GM12878 (cell line): Measurements from ENCODE around the gene NLRC5.

Experiments
- CTCF ChIP-seq, 3 experiments: IDR thresholded peaks in 2 of 3; conservative IDR thresholded peaks in 1 of 3; 2 replicates each; pipeline ENCODE4 v1.5.1; 2011; ENCODE audit warnings: low read depth in 3 of 3, low read length in 3 of 3, mild to moderate bottlenecking in 3 of 3, control low read depth in 2 of 3, moderate library complexity in 2 of 3, inconsistent platforms in 1 of 3, mixed read lengths in 1 of 3; ENCODE audit not compliant: control insufficient read depth in 2 of 3, insufficient read depth in 1 of 3; ENCODE audit errors: extremely low read depth in 1 of 3
- EP300 ChIP-seq, 2 experiments: fragments of 150-350 bp in 1 of 2; IDR thresholded peaks; 2 replicates each; pipeline ENCODE4 v1.6.1; 2011 to 2012; ENCODE audit warnings: low read depth in 2 of 2, low read length in 2 of 2, borderline replicate concordance in 1 of 2, improper control_type of control experiment in 1 of 2, inconsistent platforms in 1 of 2; ENCODE audit not compliant: control insufficient read depth in 1 of 2
- EZH2 ChIP-seq: IDR thresholded peaks from 2 replicates; pipeline ENCODE4 v1.6.1; 2012; ENCODE audit warnings: low read depth, mild to moderate bottlenecking, control low read depth, inconsistent platforms, low read length, borderline replicate concordance; ENCODE audit not compliant: control insufficient read depth
- POLR2A ChIP-seq: IDR thresholded peaks from 2 replicates; pipeline ENCODE4 v1.6.1; 2011; ENCODE audit warnings: low read depth, mild to moderate bottlenecking, low read length
- RAD21 ChIP-seq: IDR thresholded peaks from 2 replicates; pipeline ENCODE4 v1.6.1; 2011; ENCODE audit warnings: mild to moderate bottlenecking, low read depth, low read length, moderate library complexity; ENCODE audit not compliant: insufficient read depth
- REST ChIP-seq: IDR thresholded peaks from 2 replicates; pipeline ENCODE4 v1.6.1; 2012; ENCODE audit warnings: mild to moderate bottlenecking, low read depth, low read length
- SP1 ChIP-seq: IDR thresholded peaks from one replicate; pipeline ENCODE4 v1.6.1; 2011; ENCODE audit warnings: low read depth, low read length
- USF1 ChIP-seq: IDR thresholded peaks from 2 replicates; pipeline ENCODE4 v1.6.1; 2011; ENCODE audit warnings: borderline replicate concordance, low read depth, mild to moderate bottlenecking, moderate library complexity, mixed read lengths, low read length; ENCODE audit not compliant: insufficient read depth; ENCODE audit errors: extremely low read length
- USF2 ChIP-seq: IDR thresholded peaks from 2 replicates; pipeline ENCODE4 v1.6.1; 2011; ENCODE audit warnings: low read depth, low read length, improper control_type of control experiment, borderline replicate concordance
- ZNF24 ChIP-seq: fragments of 450-650 bp; IDR thresholded peaks from 2 replicates; pipeline ENCODE4 v1.6.1; 2017; ENCODE audit warnings: antibody characterized with exemption, mild to moderate bottlenecking
- ZNF274 ChIP-seq: IDR thresholded peaks from one replicate; pipeline ENCODE4 v1.8.0; 2011; ENCODE audit not compliant: insufficient read length, insufficient read depth
- ZZZ3 ChIP-seq: IDR thresholded peaks from 2 replicates; pipeline ENCODE4 v1.6.1; 2011; ENCODE audit warnings: low read depth; ENCODE audit not compliant: control insufficient read depth, insufficient read length

GRCh38 chr16:57029161-57030160 lies 40.1 kb downstream of the NLRC5 start:
- TF ChIP-seq CTCF (IDR thresholded peaks at IDR 0.05 in 2 of 3, conservative IDR thresholded peaks at IDR 0.05 in 1 of 3; ENCODE audit: control insufficient read depth in 2 of 3, extremely low read depth in 1 of 3, insufficient read depth in 1 of 3, low read depth in 3 of 3, low read length in 3 of 3) (no peak), EZH2 (no peak), RAD21 (no peak), POLR2A (no peak), USF1 (no peak), ZNF274 (no peak), ZNF24 (no peak), USF2 (no peak), ZZZ3 (no peak), REST (no peak), SP1 (no peak), EP300 (IDR thresholded peaks at IDR 0.05; ENCODE audit: borderline replicate concordance in 1 of 2, control insufficient read depth in 1 of 2, low read depth in 2 of 2, low read length in 2 of 2) (no peak)
